GM15510 (cell line): ENCODE results near the gene EVL.

Experiments used
- POLR2A ChIP-seq: IDR thresholded peaks from 3 replicates; pipeline ENCODE4 v1.6.1; 2011; ENCODE audit warnings: borderline replicate concordance; ENCODE audit not compliant: insufficient read length; ENCODE audit errors: extremely low read depth

The EVL gene

DNA sequence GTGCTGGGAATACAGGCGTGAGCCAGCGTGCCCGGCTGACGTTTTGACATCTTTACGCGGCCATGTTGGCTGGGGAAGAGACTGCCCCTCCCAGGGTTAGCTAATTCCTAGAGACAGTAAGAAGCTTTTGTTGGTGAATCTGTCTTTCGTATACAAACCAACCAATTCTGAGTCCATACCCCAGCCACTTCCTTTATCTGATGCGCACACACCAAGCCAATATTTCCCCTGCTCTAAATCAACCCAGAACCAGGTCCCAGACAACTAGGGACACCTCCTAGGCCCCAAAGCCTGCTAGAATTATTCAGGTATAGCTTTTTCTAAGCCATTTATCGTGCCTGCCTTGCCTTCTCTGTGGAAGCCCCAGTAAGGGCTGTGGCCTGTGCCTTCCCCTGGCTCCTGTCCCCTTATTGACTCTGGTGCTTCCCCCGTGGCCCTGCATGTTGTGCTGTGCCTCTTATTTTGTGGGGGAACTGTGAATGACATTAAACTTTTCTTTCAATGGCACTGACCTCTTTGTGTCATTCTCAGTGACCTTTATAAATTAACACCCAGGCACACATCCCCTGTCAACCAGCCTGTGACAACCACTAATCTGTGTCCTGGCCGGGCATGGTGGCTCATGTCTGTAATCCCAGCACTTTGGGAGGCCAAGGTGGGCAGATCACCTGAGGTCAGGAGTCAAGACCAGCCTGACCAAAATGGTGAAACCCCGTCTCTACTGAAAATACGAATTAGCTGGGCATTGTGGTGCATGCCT, 10.7 kb upstream of the EVL start:
- TF ChIP-seq POLR2A: no peak

DNA sequence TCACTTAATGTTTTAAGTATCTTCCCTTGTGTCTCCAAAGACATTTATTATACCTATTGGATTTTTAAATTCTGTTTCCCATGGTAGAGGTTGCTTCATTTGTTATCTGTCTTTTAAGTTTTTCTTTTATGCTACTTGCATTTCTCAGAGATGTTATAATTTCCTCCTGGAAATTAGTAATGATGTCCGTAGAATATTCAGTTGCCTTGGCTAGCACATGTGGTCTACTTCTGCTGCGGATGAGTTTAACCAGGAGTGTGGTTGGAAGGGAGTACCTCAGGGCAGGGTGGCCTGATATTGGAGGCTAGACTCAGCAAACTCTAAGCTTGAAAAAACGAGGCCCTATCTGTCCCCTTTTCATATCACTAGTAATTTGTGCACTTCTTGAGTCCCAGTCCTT, 8.8 kb upstream of the EVL start:
- TF ChIP-seq POLR2A: no peak

DNA sequence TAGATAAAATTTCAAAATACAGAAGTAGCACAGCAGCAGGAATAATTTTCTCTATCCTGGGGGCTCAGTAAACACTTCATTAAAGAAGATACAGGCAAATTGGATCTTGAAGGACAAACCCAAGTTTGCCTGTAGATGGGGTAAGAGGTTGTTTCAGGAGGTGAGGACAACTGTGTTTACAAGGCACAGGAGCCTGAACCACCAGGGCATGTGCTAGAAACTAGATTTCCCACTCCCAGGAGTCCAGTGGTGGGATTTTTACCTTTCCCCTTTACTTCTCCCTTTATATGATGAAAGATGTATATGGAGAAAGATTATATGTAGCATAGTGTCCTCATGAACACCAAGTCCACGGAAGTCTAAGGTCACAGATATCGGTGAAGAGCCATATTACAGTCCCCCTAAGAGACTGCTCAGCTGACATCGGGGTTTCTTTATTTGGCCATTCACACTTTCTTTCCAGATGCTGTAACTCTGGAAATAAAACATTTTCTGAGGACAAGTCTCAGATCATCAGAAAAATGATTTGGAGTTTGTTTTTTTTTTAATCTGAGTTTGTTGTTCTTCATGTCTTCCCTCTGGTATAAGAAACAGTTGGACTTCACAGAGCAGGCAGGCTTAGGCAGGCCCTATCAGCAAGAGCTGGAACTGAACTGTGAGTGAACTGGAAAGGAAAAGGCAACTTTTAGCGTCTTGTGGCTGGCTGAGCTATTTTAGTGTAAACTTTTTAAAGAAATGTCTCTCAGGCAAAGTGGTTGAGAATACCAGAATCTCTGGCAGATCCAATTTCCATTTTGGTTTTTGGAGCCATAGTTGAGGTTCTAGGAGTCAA, 8.0 kb upstream of the EVL start:
- no peak for TF ChIP-seq POLR2A

DNA sequence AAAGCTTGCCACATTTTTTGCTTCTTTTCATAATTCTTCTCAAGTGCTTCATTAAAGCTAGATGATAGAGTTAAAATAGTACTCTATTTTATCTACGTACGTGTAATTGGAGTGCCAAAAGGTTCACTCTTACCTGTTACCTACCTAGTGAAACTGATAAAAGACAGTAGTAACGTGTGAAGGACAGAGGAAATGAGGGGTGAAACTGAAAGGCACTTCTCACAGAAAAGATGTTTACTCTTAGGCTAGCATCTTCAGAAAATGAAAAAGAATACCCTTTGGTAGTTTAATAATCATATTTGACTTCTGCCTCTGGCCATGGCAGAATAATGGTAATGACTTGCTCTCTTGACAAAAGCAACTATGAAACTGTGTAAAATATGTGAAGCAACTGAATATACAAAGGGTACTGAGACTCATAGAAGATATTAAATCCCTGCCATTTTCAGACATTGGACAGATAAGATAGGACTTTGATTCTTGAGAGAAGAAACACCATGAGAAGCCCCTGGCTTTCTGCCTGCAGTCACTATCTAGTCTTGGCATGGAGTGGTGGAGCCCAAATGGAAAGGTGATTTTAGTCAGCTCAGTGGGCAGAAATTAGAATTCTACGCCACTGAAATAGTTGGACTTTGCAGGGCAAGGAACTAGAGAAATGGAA, 6.3 kb upstream of the EVL start:
- no peak for TF ChIP-seq POLR2A

DNA sequence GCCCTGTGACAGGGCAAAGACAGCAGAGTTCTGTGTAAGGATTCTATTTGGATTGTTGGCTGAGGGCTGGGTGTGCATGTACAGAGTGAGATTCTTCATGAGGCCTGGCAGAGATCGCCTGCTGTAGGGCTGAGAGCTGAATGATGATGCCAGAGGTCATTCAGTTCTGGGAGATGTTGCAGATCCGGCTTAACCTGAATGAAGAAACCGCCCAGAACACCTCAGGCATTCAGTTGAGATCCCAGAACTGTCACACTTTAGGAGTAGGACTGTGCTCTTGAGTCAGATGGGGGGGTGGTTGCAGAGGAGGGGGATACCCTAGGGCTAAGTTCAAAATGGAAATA, 5.8 kb upstream of the EVL start:
- TF ChIP-seq POLR2A: no peak

DNA sequence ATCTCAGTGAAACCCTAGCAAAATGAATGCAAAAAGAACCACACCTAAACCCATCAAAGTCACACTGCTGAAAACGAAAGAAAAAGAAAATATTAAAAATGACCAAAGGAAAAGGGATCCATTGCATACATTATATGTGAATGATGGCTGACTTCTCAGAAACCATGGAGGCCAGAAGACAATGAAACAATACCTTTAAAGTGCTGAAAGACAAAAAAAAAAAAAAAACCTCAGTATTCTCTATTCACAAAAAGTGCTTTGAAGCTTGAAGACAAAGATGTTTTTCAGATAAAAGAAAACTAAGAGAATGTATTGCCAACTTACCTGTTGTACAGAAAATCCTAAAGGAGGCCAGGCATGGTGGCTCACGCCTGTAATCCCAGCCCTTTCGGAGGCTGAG, 4.5 kb upstream of the EVL start:
- TF ChIP-seq POLR2A: no peak

DNA sequence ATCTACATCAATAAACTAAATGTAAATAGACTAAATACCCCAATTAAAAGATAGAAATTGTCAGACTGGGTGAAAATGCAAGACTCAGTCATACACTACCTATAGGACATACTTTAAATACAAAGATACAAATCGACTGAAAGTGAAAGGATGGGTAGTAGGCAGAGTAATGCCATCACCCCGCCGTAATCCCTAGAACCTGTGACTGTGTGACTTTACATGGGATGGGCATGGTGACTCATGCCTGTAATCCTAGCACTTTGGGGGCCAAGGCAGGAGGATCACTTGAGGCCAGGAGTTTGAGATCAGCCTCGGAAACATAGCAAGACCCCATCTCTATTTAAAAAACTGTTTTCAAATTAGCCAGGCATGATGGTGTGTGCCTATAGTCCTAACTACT, 2.6 kb upstream of the EVL start:
- no peak for TF ChIP-seq POLR2A

DNA sequence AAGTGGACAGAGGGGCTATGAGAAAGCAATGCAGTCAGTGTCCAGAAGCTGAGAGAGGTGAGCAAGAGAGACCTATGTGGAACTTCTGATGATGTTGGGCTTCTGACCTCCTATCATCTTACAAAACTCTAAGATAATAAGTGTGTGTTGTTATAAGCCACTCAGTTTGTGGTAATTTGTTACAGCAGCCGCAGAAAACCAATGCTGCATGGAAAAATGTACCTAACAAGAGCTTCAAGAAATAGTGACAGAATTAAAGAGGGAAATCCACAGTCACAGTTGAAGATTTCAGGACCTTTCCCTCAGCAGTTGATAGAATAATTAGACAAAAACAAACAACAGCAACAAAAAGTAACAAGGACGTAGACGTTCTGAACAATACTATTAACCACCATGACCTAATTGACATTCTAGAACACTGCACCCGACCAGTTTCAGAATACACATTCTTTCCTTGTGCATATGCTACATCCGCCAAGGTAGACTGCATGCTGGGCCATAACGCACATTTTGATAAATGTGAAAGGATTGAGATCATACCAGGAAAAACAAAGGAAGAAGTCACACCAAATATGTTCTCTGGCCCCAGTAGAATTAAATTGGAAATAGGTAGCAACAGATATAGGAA, 1.8 kb upstream of the EVL start:
- no peak for TF ChIP-seq POLR2A

DNA sequence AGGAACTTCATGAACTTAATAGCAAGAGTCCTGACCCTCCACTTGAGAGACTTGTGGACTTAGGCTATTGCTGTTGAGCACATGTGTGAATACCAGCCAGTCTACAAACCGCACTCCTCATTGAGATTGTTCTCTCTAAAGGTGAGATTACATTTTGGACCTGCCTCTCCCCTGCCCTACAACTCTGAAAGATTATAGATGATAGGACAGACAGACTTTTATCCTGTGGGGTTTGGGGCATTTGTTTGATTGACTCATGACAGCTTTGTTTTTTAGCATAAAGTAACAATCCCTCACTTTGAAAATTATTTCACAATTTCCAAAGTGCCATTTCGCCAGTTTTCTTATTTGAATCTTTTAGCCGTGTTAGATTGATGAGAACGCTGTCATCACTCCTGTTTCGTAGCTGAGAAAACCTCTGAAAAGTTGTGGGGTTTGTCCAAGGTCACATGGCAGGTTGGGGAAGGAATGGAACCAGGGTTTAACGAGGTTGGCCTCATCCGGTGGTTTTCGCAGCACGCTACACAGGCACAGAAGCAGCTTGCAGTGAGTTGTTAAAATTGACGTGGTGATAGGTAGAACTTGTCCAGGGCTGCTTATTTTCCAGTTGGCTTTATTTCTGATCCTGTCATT, 836 bp downstream of the EVL start:
- peak; percentile 58 for TF ChIP-seq POLR2A

DNA sequence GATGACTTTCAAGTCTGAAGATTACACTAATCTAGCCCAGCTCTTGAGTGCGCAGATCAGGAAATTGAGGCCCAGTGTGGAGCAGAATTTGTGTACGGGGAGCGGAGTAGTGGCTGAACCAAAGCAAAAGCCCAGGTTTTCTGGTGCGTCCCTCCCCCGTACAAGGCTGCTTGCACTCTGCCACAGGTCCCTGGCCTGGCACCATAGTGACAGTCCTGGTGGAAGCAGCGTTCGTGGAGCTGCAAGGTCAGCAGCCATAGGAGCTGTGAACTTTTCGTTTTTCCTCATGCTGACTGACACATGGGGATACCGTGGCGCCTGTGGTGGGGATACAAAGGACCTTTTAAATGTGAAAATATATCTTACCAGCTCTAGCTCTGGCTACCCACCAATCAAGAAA, 1.7 kb downstream of the EVL start:
- no peak for TF ChIP-seq POLR2A

DNA sequence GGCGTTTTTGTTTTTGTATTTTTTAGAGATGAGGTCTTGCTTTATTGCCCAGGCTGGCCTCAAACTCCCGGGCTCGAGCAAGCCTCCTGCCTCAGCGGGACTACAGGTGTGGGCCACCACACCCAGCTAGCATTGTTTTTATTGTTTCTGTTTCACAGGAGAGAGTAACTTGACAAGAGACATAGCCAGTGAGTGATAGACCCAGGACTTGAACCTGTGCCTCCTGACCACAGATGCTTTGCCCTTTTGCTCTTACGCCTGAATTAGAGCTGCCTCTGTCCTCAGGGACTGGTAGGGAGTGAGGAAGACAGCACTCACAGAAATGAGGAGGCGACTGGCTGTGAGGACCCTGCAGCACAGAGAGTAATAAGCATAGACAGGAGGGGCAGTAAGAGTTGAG, 2.3 kb downstream of the EVL start:
- TF ChIP-seq POLR2A: no peak

DNA sequence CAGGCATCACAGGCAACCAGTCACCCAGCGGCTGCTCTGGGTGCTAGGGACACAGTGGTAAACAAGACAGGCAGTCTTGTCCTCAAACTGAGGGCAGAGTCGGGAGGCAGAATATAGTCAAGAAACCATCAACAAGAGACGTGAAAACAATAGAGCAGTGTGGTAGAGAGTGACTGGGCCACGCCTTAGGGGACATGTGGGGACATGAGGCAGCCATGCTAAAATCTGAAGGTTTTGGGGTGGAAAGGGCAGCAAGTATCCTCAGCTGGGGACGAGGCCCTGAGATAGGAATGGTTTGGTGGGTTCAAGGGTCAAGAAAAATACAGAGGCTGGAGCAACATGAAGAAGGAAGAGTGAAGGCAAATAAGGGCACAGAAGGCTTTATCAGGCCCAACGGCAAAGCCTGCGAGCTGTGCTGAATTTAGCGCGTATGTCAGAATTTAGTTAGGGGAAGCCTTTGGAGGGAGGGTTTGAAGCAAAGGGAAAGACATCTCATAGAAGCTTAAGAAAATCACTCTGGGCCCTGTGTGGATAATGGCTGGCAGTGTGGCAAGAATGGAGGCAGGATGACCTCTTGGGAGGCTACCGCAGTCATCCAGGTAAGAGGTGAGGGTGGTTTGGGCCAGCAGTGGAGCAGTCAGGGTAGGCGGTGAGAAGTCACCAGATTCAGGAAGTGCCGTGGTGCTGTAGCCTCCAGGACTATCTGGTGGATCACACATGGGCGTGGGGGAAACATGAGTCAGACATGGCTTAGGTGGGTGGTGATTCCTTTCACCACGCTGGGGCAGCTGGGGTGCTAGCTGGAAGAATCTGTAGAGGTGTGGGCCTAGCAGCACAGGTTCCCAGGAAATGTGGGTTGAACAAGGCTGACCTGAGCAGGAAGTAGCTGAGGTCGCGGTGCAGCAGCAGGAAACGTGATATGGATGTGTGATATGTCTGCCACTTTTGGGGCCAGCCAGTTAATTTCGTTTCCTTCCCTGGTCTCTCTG, 3.0 kb downstream of the EVL start:
- peak; percentile 56 for TF ChIP-seq POLR2A

DNA sequence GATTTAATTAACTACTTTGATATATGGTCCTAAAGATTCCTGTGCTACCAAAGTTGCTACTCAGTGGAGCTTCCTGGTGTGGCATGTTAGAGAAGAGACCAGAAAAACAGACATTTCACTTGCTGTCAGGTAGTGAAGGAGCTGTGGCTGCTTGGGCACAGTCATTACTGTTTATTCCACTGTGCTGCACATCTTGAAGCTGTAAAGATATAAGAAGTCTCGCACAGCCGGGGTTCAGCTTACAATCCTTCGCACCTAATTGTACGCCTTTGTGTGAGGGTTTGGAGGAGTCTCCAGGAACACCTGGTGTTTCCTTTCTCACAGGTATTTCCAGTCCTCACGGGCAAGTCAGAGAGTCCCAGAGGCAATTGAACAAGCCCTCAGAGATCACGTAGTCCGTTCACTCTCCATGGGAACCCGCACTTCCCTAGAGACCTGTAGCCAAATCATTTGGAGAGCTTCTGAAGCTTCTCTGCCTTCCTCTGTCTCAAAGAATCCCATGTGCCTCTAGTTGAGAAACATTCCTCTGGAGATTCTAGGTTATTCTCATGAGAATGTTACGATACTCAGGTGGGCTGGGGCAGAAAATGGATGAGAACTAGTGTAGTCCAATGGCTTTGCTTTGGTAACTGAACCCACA, 4.1 kb downstream of the EVL start:
- no peak for TF ChIP-seq POLR2A
